ENCODE data around the gene CSNK2A1.

The CSNK2A1 gene

DNA sequence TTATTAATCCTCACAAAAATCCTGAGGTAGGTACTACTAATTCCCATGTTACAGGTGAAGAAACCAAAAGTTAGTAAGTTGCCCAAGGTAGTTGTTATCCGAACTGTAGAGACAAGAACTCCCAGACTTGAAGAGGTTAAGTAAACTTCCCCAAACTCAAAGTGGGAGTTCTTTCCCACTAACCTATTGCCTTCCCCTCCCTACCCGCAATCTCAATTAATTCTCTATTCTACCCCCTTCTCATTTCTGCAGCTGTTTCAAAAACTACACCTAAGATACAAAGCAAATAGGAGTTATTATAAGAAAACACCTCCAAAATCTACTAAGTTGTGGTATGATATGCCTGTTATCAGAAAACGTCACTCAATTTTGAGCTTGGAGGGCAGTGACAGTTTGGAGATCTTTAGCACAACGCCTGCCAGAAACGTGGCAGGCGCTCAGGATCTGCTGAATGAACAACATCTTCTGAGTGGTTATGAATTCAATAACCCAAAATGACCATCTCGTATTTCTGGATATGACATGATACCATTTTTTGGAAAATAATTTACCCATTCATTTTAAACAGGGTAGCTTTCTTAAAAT lies 7.1 kb downstream of the CSNK2A1 start:
- Histone ChIP-seq H4K20me1 (ENCODE audit: low read depth, low read length) (peaks cover 65% of the 10 kb centered on the region; the same call in 1 of the 2 replicates), H3K79me2 (ENCODE audit: insufficient read depth, low read length) (peaks cover 100% of the 10 kb centered on the region), H3K9ac (ENCODE audit: low read length) (no peak overlapping the region), H3K9me2 (replicated peaks; ENCODE audit: insufficient read depth, low read length) (no peaks in the 10 kb centered on the region), H2AFZ (ENCODE audit: low read depth, low read length, severe bottlenecking) (no peak overlapping the region), H3K27me3 (ENCODE audit: low read length) (no peaks in the 10 kb centered on the region), H3K4me3 (ENCODE audit: insufficient read depth, low read length, poor library complexity, severe bottlenecking) (no peak overlapping the region), H3K4me2 (ENCODE audit: low read depth, low read length, poor library complexity, severe bottlenecking) (no peak overlapping the region), H3K27ac (ENCODE audit: low read depth, low read length) (no peak overlapping the region), H3F3A (ENCODE audit: insufficient read depth) (peaks cover 10% of the 10 kb centered on the region), H3K9me3 (ENCODE audit: insufficient read depth, low read length) (no peaks in the 10 kb centered on the region), H3K36me3 (ENCODE audit: low read length) (peaks cover 9% of the 10 kb centered on the region)
- TF ChIP-seq CTCF (IDR thresholded peaks at IDR 0.05; ENCODE audit: insufficient read depth, low read length, poor library complexity, severe bottlenecking) (no peak), EZH2phosphoT487 (conservative IDR thresholded peaks at IDR 0.05; ENCODE audit: low read length) (no peak)

GRCh38 chr20:535958-536357 lies 7.6 kb downstream of the CSNK2A1 start:
- Histone ChIP-seq H4K20me1 (ENCODE audit: low read depth, low read length) (peaks cover 60% of the 10 kb centered on the region; the same call in 1 of the 2 replicates), H3K36me3 (ENCODE audit: low read length) (peaks cover 7% of the 10 kb centered on the region), H3K27ac (ENCODE audit: low read depth, low read length) (no peak overlapping the region), H3K79me2 (ENCODE audit: insufficient read depth, low read length) (peaks cover 100% of the 10 kb centered on the region), H3K9me2 (replicated peaks; ENCODE audit: insufficient read depth, low read length) (no peaks in the 10 kb centered on the region), H3K27me3 (ENCODE audit: low read length) (no peaks in the 10 kb centered on the region), H3K9me3 (ENCODE audit: insufficient read depth, low read length) (no peaks in the 10 kb centered on the region), H3K9ac (ENCODE audit: low read length) (no peak overlapping the region), H3K4me2 (ENCODE audit: low read depth, low read length, poor library complexity, severe bottlenecking) (no peak overlapping the region), H3K4me3 (ENCODE audit: insufficient read depth, low read length, poor library complexity, severe bottlenecking) (no peak overlapping the region), H3F3A (ENCODE audit: insufficient read depth) (peaks cover 10% of the 10 kb centered on the region), H2AFZ (ENCODE audit: low read depth, low read length, severe bottlenecking) (no peak overlapping the region)
- TF ChIP-seq CTCF (IDR thresholded peaks at IDR 0.05; ENCODE audit: insufficient read depth, low read length, poor library complexity, severe bottlenecking) (no peak), EZH2phosphoT487 (conservative IDR thresholded peaks at IDR 0.05; ENCODE audit: low read length) (no peak)

DNA sequence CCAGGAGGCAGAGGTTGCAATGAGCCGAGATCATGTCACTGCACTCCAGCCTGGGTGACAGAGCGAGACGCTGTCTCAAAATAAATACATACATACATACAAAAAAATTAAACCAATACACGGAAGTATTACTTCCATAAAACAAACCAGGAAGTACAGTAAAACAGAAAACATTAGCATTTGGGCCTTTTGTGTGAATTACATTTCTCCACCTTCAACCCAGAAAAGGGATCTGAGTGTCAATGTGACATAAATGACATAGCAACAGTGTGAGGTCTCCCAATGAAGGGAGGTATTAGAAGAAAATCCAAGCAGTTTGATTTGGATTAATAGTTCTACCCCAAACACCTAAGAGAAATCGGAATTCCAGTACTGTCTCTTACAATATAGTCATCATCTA lies 10.1 kb downstream of the CSNK2A1 start:
- Histone ChIP-seq H3K36me3 (ENCODE audit: low read length) (peaks cover 11% of the 10 kb centered on the region; the same call in 1 of the 2 replicates), H3K9me2 (replicated peaks; ENCODE audit: insufficient read depth, low read length) (no peaks in the 10 kb centered on the region), H4K20me1 (ENCODE audit: low read depth, low read length) (peaks cover 47% of the 10 kb centered on the region; the same call in 1 of the 2 replicates), H3F3A (ENCODE audit: insufficient read depth) (peaks cover 6% of the 10 kb centered on the region), H3K27ac (ENCODE audit: low read depth, low read length) (no peak overlapping the region), H3K9me3 (ENCODE audit: insufficient read depth, low read length) (no peaks in the 10 kb centered on the region), H3K27me3 (ENCODE audit: low read length) (no peaks in the 10 kb centered on the region), H2AFZ (ENCODE audit: low read depth, low read length, severe bottlenecking) (no peak overlapping the region), H3K9ac (ENCODE audit: low read length) (no peak overlapping the region), H3K79me2 (ENCODE audit: insufficient read depth, low read length) (peaks cover 100% of the 10 kb centered on the region), H3K4me2 (ENCODE audit: low read depth, low read length, poor library complexity, severe bottlenecking) (no peak overlapping the region), H3K4me3 (ENCODE audit: insufficient read depth, low read length, poor library complexity, severe bottlenecking) (no peak overlapping the region)
- TF ChIP-seq CTCF (IDR thresholded peaks at IDR 0.05; ENCODE audit: insufficient read depth, low read length, poor library complexity, severe bottlenecking) (no peak), EZH2phosphoT487 (conservative IDR thresholded peaks at IDR 0.05; ENCODE audit: low read length) (no peak)

Measured in SU-DHL-6 (cell line).